IMR-90 (cell line): ENCODE measurements around the gene RAD51B. TPM values are rescaled to one million over a fixed set of nuclear protein-coding genes. Genes with fewer than 3 reads are reported as not detected.

Experiments
- ATAC-seq: fragments of 200-7000 bp; cut with Tn5 transposase; 2 replicates; pipeline ENCODE4 v1.9.1; 2020; ENCODE audit warnings: low read depth, mild to moderate bottlenecking, moderate library complexity
- BruUV-seq: library from RNA; stranded (reverse); fragments of 400-500 nt; replicated peaks from 2 replicates; lab custom pipeline; 2021; lab: Mats Ljungman, UMichigan
- CTCF ChIA-PET: fragments of 300-600 bp; formaldehyde crosslinking; extraction: SDS; loops from one replicate; lab custom pipeline; 2021; ENCODE audit warnings: antibody characterized with exemption; lab: Yijun Ruan, JAX
- POLR2A ChIA-PET: fragments of 300-600 bp; sonication (Branson Sonifier 250); formaldehyde crosslinking; loops from one replicate; lab custom pipeline; 2022; ENCODE audit warnings: antibody characterized with exemption; ENCODE audit not compliant: unreplicated experiment; lab: Charles Lee
- DNase-seq: peaks from one replicate; pipeline ENCODE4 v3.0.0; 2013
- H2AFZ ChIP-seq: replicated peaks from 2 replicates; pipeline ENCODE3; 2013; ENCODE audit warnings: low read length, mild to moderate bottlenecking; ENCODE audit not compliant: poor library complexity
- H2AK5ac ChIP-seq: 2 replicates; pipeline ENCODE4 v1.6.1; 2013; ENCODE audit warnings: low read depth, low read length, inconsistent platforms
- H2AK9ac ChIP-seq: replicated peaks from 2 replicates; pipeline ENCODE3; 2013; ENCODE audit warnings: mild to moderate bottlenecking, low read depth, low read length, moderate library complexity; ENCODE audit not compliant: poor library complexity
- H2BK120ac ChIP-seq: 2 replicates; pipeline ENCODE4 v1.6.1; 2013; ENCODE audit warnings: low read depth, low read length, inconsistent platforms
- H2BK15ac ChIP-seq: 3 replicates; pipeline ENCODE4 v1.6.1; 2013; ENCODE audit warnings: low read depth, low read length, inconsistent platforms
- H2BK20ac ChIP-seq: 2 replicates; pipeline ENCODE4 v1.6.1; 2013; ENCODE audit warnings: low read depth, mild to moderate bottlenecking, inconsistent platforms, low read length, moderate library complexity
- H2BK5ac ChIP-seq: 2 replicates; pipeline ENCODE4 v1.6.1; 2013; ENCODE audit warnings: mild to moderate bottlenecking, low read depth, low read length, inconsistent platforms; ENCODE audit not compliant: poor library complexity, severe bottlenecking
- H3K14ac ChIP-seq: replicated peaks from 2 replicates; pipeline ENCODE4 v1.6.1; 2013; ENCODE audit warnings: low read depth, low read length, inconsistent platforms
- H3K18ac ChIP-seq: 2 replicates; pipeline ENCODE4 v1.6.1; 2013; ENCODE audit warnings: low read depth, low read length, control low read depth
- H3K23ac ChIP-seq: 2 replicates; pipeline ENCODE4 v1.6.1; 2013; ENCODE audit warnings: low read depth, low read length, inconsistent platforms
- H3K27ac ChIP-seq: 2 replicates; pipeline ENCODE4 v1.5.1; 2013; ENCODE audit warnings: mild to moderate bottlenecking, control low read depth, low read length; ENCODE audit not compliant: insufficient read depth
- H3K27me3 ChIP-seq: 2 replicates; pipeline ENCODE4 v1.6.1; 2013; ENCODE audit warnings: low read length; ENCODE audit not compliant: control insufficient read depth, insufficient read depth
- H3K36me3 ChIP-seq: 2 replicates; pipeline ENCODE4 v1.6.1; 2013; ENCODE audit warnings: low read length, mixed read lengths; ENCODE audit not compliant: control insufficient read depth, insufficient read depth
- H3K4ac ChIP-seq: 2 replicates; pipeline ENCODE4 v1.6.1; 2013; ENCODE audit warnings: low read depth, low read length, inconsistent platforms
- H3K4me1 ChIP-seq: 2 replicates; pipeline ENCODE4 v1.6.1; 2013; ENCODE audit warnings: low read length, mixed read lengths; ENCODE audit not compliant: control insufficient read depth, insufficient read depth
- H3K4me2 ChIP-seq: 2 replicates; pipeline ENCODE4 v1.6.1; 2013; ENCODE audit warnings: low read depth, mild to moderate bottlenecking, control low read depth, low read length, moderate library complexity
- H3K4me3 ChIP-seq: 2 replicates; pipeline ENCODE4 v1.5.1; 2013; ENCODE audit warnings: low read depth, mild to moderate bottlenecking, control low read depth, low read length, moderate library complexity; ENCODE audit not compliant: insufficient read depth
- H3K56ac ChIP-seq: 2 replicates; pipeline ENCODE4 v1.6.1; 2013; ENCODE audit warnings: low read length, inconsistent platforms; ENCODE audit not compliant: insufficient read depth; ENCODE audit errors: extremely low read depth
- H3K79me1 ChIP-seq, 2 experiments: 2 replicates each; pipeline ENCODE4 v1.6.1; 2013; ENCODE audit warnings: low read length in 2 of 2, inconsistent platforms in 1 of 2, low read depth in 1 of 2
- H3K9ac ChIP-seq: 2 replicates; pipeline ENCODE4 v1.6.1; 2013; ENCODE audit warnings: low read depth, low read length, control low read depth
- H3K9me1 ChIP-seq: 2 replicates; pipeline ENCODE4 v1.6.1; 2013; ENCODE audit warnings: low read length, inconsistent platforms; ENCODE audit not compliant: insufficient read depth
- H3K9me3 ChIP-seq: 2 replicates; pipeline ENCODE4 v1.6.1; 2013; ENCODE audit warnings: low read length; ENCODE audit not compliant: control insufficient read depth, insufficient read depth
- H4K20me1 ChIP-seq: 2 replicates; pipeline ENCODE4 v1.6.1; 2013; ENCODE audit warnings: low read length, inconsistent platforms; ENCODE audit not compliant: insufficient read depth
- H4K5ac ChIP-seq: 2 replicates; pipeline ENCODE4 v1.6.1; 2013; ENCODE audit warnings: mild to moderate bottlenecking, low read depth, low read length, control low read depth
- H4K8ac ChIP-seq, 2 experiments: 2 replicates each; pipeline ENCODE4 v1.6.1; 2013; ENCODE audit warnings: low read depth in 2 of 2, low read length in 2 of 2, control low read depth in 1 of 2, inconsistent platforms in 1 of 2
- H4K91ac ChIP-seq: 2 replicates; pipeline ENCODE4 v1.6.1; 2013; ENCODE audit warnings: low read depth, low read length, inconsistent platforms; ENCODE audit not compliant: insufficient read depth
- CHD1 ChIP-seq: IDR thresholded peaks from 2 replicates; pipeline ENCODE4 v1.6.1; 2012; ENCODE audit warnings: low read depth, low read length, improper control_type of control experiment
- CTCF ChIP-seq: conservative IDR thresholded peaks from 2 replicates; pipeline ENCODE4 v1.5.1; 2012; ENCODE audit warnings: mild to moderate bottlenecking, low read depth, low read length, improper control_type of control experiment
- ELK1 ChIP-seq: fragments of 150-350 bp; IDR thresholded peaks from 2 replicates; pipeline ENCODE4 v1.6.1; 2016; ENCODE audit warnings: low read depth, mild to moderate bottlenecking, low read length, moderate library complexity, borderline replicate concordance
- RCOR1 ChIP-seq: IDR thresholded peaks from 2 replicates; pipeline ENCODE4 v1.6.1; 2012; ENCODE audit warnings: mild to moderate bottlenecking, low read length, improper control_type of control experiment; ENCODE audit not compliant: insufficient replicate concordance
- RFX5 ChIP-seq: IDR thresholded peaks from 2 replicates; pipeline ENCODE4 v1.8.0; 2012; ENCODE audit warnings: low read depth, mild to moderate bottlenecking, low read length, moderate library complexity
- SMC3 ChIP-seq: fragments of 150-350 bp; IDR thresholded peaks from 2 replicates; pipeline ENCODE4 v1.6.1; 2016; ENCODE audit warnings: low read depth, mild to moderate bottlenecking, antibody characterized with exemption, low read length, moderate library complexity
- WGBS, 2 experiments: methylation state at CpG; one replicate each; pipeline versions ENCODE4 v1.1.5 to v1.1.7; 2013; ENCODE audit warnings: missing lambda C conversion rate in 2 of 2; ENCODE audit not compliant: insufficient read length in 1 of 2; ENCODE audit errors: extremely low coverage in 2 of 2; 5-methylcytosine and 5-hydroxymethylcytosine counted together
- dilution Hi-C: fragments of 300-500 bp; cut with HindIII; formaldehyde crosslinking; loops from one replicate; pipeline ENCODE4 v1.14.3; 2018; ENCODE audit warnings: low sequenced_read_pairs; ENCODE audit not compliant: unreplicated experiment
- in situ Hi-C: fragments of 300-500 bp; cut with MboI; formaldehyde crosslinking; loops from 3 replicates; pipeline ENCODE4 v1.14.3; 2019; ENCODE audit warnings: low sequenced_read_pairs, inconsistent platforms, mixed read lengths
- intact Hi-C: fragments of 100-400 bp; cut with micrococcal nuclease; formaldehyde crosslinking; loops from 2 replicates; pipeline ENCODE4 v1.10.0; 2022
- polyA plus RNA-seq, 3 experiments: library from polyadenylated mRNA; depleted of rRNA; stranded (reverse); fragments of >200 nt; gene quantifications; 2 replicates each; pipeline ENCODE4 v1.2.3, GENCODE V29; 2012; ENCODE audit warnings: low replicate concordance in 1 of 3
- total RNA-seq: library from RNA; depleted of rRNA; stranded (reverse); fragments of >200 nt; gene quantifications from 2 replicates; pipeline ENCODE4 v1.2.3, GENCODE V29; 2012

The RAD51B gene
- total and polyA plus RNA-seq, 2 of the 4 experiments (the other 2 are of a cell fraction): 5.1 to 18.8 TPM

- H2AFZ ChIP-seq: no peak overlapping the region
- peak overlapping the region; percentile 68; the same call in 1 of the 2 replicates for H3K18ac ChIP-seq
- H4K5ac ChIP-seq: peak overlapping the region; percentile 23; the same call in 1 of the 2 replicates
- no peaks in the 10 kb centered on the region for H3K9me3 ChIP-seq
- in situ Hi-C loops (no loop called here), intact Hi-C loops (loop anchor here (10.0 kb wide), 1 partner anchor 655 kb away; the partner anchor contains the start of gene ZFP36L1), dilution Hi-C loops (no loop called here)
- peak overlapping the region; percentile 58 for H3K23ac ChIP-seq
- H3K4me2 ChIP-seq: 0 out of 2 replicates have a peak overlapping the region, but pooled peaks have one; percentile 0
- H3K9me1 ChIP-seq: peaks cover 7% of the 10 kb centered on the region
- H3K4me3 ChIP-seq: no peak overlapping the region
- H2BK120ac ChIP-seq: peak overlapping the region; percentile 89
- DNase-seq: no peak
- no peaks in the 10 kb centered on the region for H4K20me1 ChIP-seq
- peaks cover 18% of the 10 kb centered on the region for H3K4me1 ChIP-seq
- H3K79me1 ChIP-seq: no peaks in the 10 kb centered on the region
- peak overlapping the region; percentile 38 for H3K14ac ChIP-seq
- peak overlapping the region; percentile 41 to 75 for H4K8ac ChIP-seq
- TF ChIP-seq SMC3 (no peak), CTCF (no peak), ELK1 (no peak), RCOR1 (no peak), RFX5 (no peak), CHD1 (no peak)
- ChIA-PET CTCF (interaction anchor here (0.6 to 1.4 kb wide), 2 partner anchors 10 kb away, joined by 4 to 6 read pairs; no protein-coding TSS in a partner anchor), POLR2A (no interaction called here)
- peak overlapping the region; percentile 47 for H2BK15ac ChIP-seq
- peak overlapping the region; percentile 47 for H3K4ac ChIP-seq
- H2BK20ac ChIP-seq: peak overlapping the region; percentile 58
- no peaks in the 10 kb centered on the region for H3K27me3 ChIP-seq
- no peak overlapping the region for H2AK9ac ChIP-seq
- WGBS, 2 experiments: 67% methylated on average over 1 of the region's 4 CpGs; no CpG with 5 or more reads in 1 of the 2 experiments
- H3K56ac ChIP-seq: no peak overlapping the region
- H3K27ac ChIP-seq: peak overlapping the region; percentile 20
- peak overlapping the region; percentile 84 for H4K91ac ChIP-seq
- BruUV-seq: no TSS peak
- H2AK5ac ChIP-seq: peak overlapping the region; percentile 78
- H3K9ac ChIP-seq: no peak overlapping the region
- no peak for ATAC-seq
- no peaks in the 10 kb centered on the region for H3K36me3 ChIP-seq
- peak overlapping the region; percentile 98 for H2BK5ac ChIP-seq
Observed at GRCh38 chr14:68139431-68140075, 320.0 kb downstream of the RAD51B start.
